ENCODE data around the gene POLD3.

Gene POLD3

GRCh38 chr11:74638869-74639268, 46.5 kb downstream of the POLD3 start:
- no peak for TF ChIP-seq GATA2 (IDR thresholded peaks at IDR 0.05; ENCODE audit: low read depth, low read length)
- TF ChIP-seq GATA3 (IDR thresholded peaks at IDR 0.05; ENCODE audit: low read depth, low read length), result no peak

DNA sequence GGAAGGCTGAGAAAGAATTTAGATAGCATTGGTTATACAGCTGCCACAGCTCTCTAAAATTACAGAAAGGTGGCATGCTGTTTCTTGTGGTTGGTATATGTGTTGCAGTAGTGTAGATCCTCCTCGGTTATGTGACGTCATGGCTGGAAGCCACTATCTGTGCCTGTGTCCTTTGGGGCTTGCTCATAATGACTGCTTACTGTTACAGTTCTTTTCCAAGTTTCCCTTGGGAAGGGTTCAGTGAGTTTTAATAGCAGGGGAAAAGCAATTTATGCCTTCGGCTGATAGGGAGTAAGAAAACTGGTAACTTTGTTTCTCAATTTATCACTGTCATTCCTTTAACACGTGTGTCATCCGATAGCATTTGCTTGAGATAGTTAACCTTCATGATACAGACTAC, 47.2 kb downstream of the POLD3 start:
- TF ChIP-seq GATA3 (IDR thresholded peaks at IDR 0.05; ENCODE audit: low read depth, low read length) (no peak), GATA2 (IDR thresholded peaks at IDR 0.05; ENCODE audit: low read depth, low read length) (no peak)

GRCh38 chr11:74641289-74641688, 48.9 kb downstream of the POLD3 start:
- TF ChIP-seq GATA3 (IDR thresholded peaks at IDR 0.05; ENCODE audit: low read depth, low read length) (no peak), GATA2 (IDR thresholded peaks at IDR 0.05; ENCODE audit: low read depth, low read length) (no peak)

GRCh38 chr11:74641905-74642304, 49.5 kb downstream of the POLD3 start:
- TF ChIP-seq GATA3 (IDR thresholded peaks at IDR 0.05; ENCODE audit: low read depth, low read length) (no peak), GATA2 (IDR thresholded peaks at IDR 0.05; ENCODE audit: low read depth, low read length) (no peak)

GRCh38 chr11:74642912-74643311, 50.5 kb downstream of the POLD3 start:
- no peak for TF ChIP-seq GATA3 (IDR thresholded peaks at IDR 0.05; ENCODE audit: low read depth, low read length)
- no peak for TF ChIP-seq GATA2 (IDR thresholded peaks at IDR 0.05; ENCODE audit: low read depth, low read length)

GRCh38 chr11:74644081-74644480, 51.7 kb downstream of the POLD3 start:
- TF ChIP-seq GATA2 (IDR thresholded peaks at IDR 0.05; ENCODE audit: low read depth, low read length), result no peak
- TF ChIP-seq GATA3 (IDR thresholded peaks at IDR 0.05; ENCODE audit: low read depth, low read length), result no peak

- TF ChIP-seq GATA2 (IDR thresholded peaks at IDR 0.05; ENCODE audit: low read depth, low read length) (peak; percentile 67; the same call in 1 of the 2 replicates), GATA3 (IDR thresholded peaks at IDR 0.05; ENCODE audit: low read depth, low read length) (peak; percentile 87)
Measured at GRCh38 chr11:74646215-74646614, 53.8 kb downstream of the POLD3 start.

DNA sequence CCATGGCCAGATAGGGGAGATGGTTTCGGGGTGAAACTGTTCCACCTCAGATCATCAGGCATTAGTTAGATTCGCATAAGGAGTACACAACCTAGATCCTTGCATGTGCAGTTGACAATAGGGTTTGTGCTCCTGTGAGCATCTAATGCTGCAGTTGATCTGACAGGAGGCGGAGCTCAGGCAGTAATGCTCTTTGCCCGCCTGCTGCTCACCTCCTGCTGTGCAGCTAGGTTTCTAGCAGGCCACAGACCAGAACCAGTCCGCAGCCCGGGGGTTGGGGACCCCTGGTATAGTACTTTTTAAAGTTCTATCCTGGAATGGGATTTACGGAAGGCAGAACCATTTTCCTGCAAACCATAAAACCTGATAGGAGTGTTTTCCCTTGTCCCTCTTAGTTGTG, 54.6 kb downstream of the POLD3 start:
- TF ChIP-seq GATA3 (IDR thresholded peaks at IDR 0.05; ENCODE audit: low read depth, low read length), result no peak
- TF ChIP-seq GATA2 (IDR thresholded peaks at IDR 0.05; ENCODE audit: low read depth, low read length), result no peak

DNA sequence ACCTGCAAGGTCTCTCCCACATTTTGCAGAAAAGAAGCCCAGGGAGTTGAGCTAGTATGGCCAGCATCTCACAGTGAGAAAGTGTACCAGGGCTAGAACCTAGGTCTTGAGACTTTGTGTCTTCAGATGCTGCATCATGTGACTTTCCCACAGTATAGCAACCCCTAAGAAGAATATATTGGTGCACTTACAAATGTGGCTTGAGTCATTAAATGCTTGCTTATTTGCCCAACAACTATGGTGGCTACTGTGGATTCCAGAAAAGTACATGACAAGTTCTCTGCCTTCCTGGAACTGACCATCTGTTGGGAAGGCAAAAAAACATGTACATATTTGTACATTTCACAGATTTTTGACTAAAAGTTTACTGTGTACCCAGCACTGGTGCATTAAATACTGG, 55.0 kb downstream of the POLD3 start:
- TF ChIP-seq GATA2 (IDR thresholded peaks at IDR 0.05; ENCODE audit: low read depth, low read length) (no peak), GATA3 (IDR thresholded peaks at IDR 0.05; ENCODE audit: low read depth, low read length) (no peak)

DNA sequence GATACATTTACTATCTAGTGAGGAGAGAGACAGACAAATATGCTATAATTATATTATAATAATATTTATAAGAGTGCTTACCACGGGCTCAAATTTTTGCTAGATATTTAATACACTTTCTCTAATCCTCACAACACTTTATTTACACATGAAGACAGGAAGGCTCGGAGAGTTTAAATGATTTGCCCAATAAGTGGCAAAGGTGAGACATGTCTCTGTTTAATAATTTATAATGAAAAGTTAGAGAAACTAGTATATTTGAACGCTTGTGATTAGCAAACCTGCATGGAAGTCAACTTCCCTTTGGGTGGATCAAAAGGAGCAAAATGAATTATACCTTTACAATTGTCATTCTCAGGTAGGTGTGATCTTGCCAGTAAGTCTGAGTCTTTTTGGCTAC, 55.4 kb downstream of the POLD3 start:
- no peak for TF ChIP-seq GATA3 (IDR thresholded peaks at IDR 0.05; ENCODE audit: low read depth, low read length)
- TF ChIP-seq GATA2 (IDR thresholded peaks at IDR 0.05; ENCODE audit: low read depth, low read length), result no peak

- TF ChIP-seq GATA3 (IDR thresholded peaks at IDR 0.05; ENCODE audit: low read depth, low read length) (no peak), GATA2 (IDR thresholded peaks at IDR 0.05; ENCODE audit: low read depth, low read length) (no peak)
Measured at GRCh38 chr11:74648894-74649293, 56.5 kb downstream of the POLD3 start.

- TF ChIP-seq GATA2 (IDR thresholded peaks at IDR 0.05; ENCODE audit: low read depth, low read length), result no peak
- no peak for TF ChIP-seq GATA3 (IDR thresholded peaks at IDR 0.05; ENCODE audit: low read depth, low read length)
Measured at GRCh38 chr11:74650498-74650897, 58.1 kb downstream of the POLD3 start.

- no peak for TF ChIP-seq GATA3 (IDR thresholded peaks at IDR 0.05; ENCODE audit: low read depth, low read length)
- no peak for TF ChIP-seq GATA2 (IDR thresholded peaks at IDR 0.05; ENCODE audit: low read depth, low read length)
Measured at GRCh38 chr11:74654976-74655375, 62.6 kb downstream of the POLD3 start.

- TF ChIP-seq GATA3 (IDR thresholded peaks at IDR 0.05; ENCODE audit: low read depth, low read length), result no peak
- TF ChIP-seq GATA2 (IDR thresholded peaks at IDR 0.05; ENCODE audit: low read depth, low read length), result no peak
Measured at GRCh38 chr11:74662487-74663103, 70.2 kb downstream of the POLD3 start.

DNA sequence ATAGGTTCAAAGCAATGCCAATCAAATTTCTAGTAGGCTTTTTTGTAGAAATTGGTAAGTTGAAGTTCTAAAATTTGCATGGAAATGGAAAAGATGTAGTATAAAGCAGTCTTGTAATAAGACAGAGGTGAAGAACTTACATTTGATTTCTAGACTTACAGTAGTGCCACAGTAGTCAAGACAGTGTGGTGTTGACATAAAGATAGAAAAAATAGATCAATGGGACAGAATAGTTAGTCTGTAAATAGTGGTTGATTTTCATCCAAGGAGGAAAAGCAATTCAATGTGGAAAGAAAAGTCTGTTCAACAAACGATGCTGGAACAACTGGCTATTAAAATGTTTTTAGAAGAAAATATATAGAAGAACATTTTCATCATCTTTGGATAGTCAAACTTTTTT, 70.9 kb downstream of the POLD3 start:
- no peak for TF ChIP-seq GATA3 (IDR thresholded peaks at IDR 0.05; ENCODE audit: low read depth, low read length)
- TF ChIP-seq GATA2 (IDR thresholded peaks at IDR 0.05; ENCODE audit: low read depth, low read length), result no peak
